GM08714 (cell line): ENCODE data around the gene RGS17.
"Not testable (repeated sequence)": the region's sequence is repeated elsewhere in the genome, so short reads cannot be mapped to it uniquely, and the experiment has no call there.

ENCODE experiments used
- H3K4me3 ChIP-seq: fragments of 200-500 bp; sonication (Bioruptor generic); 2 replicates; pipeline ENCODE4 v1.5.1; 2014; ENCODE audit warnings: mild to moderate bottlenecking, low read length, inconsistent platforms
- ZNF274 ChIP-seq: IDR thresholded peaks from 2 replicates; pipeline ENCODE4 v1.6.1; 2012; ENCODE audit warnings: mild to moderate bottlenecking, low read depth, low read length

Gene RGS17

GRCh38 chr6:153012856-153013255 lies 118.2 kb downstream of the RGS17 start:
- no peak overlapping the region for H3K4me3 ChIP-seq
- TF ChIP-seq ZNF274 = no peak

- peak overlapping the region; percentile 99 for H3K4me3 ChIP-seq
- no peak for TF ChIP-seq ZNF274
Observed at GRCh38 chr6:153003366-153003690, 127.8 kb downstream of the RGS17 start.

GRCh38 chr6:153002613-153003365 lies 128.3 kb downstream of the RGS17 start, which contains the start of gene MTRF1L:
Gene MTRF1L, minus strand, starts transcription at chr6:153002709. Its CDS starts 24 bp downstream, at chr6:153002685.
- peak within 1 kb of the TSS; percentile 99 for H3K4me3 ChIP-seq
- no peak for TF ChIP-seq ZNF274

GRCh38 chr6:153001767-153002612 lies 129.1 kb downstream of the RGS17 start:
- H3K4me3 ChIP-seq = peak overlapping the region; percentile 99
- no peak for TF ChIP-seq ZNF274

- peak overlapping the region; percentile 99 for H3K4me3 ChIP-seq
Observed at GRCh38 chr6:153000790-153001189, 130.3 kb downstream of the RGS17 start.

GRCh38 chr6:153000243-153000642 lies 130.8 kb downstream of the RGS17 start:
- no peak overlapping the region for H3K4me3 ChIP-seq
- TF ChIP-seq ZNF274 = no peak

- not testable (repeated sequence) for H3K4me3 ChIP-seq
Observed at GRCh38 chr6:152999538-152999937, 131.5 kb downstream of the RGS17 start.

- no peak overlapping the region for H3K4me3 ChIP-seq
- no peak for TF ChIP-seq ZNF274
Observed at GRCh38 chr6:152993847-152994246, 137.2 kb downstream of the RGS17 start.

- TF ChIP-seq ZNF274 = no peak
Observed at GRCh38 chr6:152993431-152993830, 137.7 kb downstream of the RGS17 start.

GRCh38 chr6:152986978-152987377 lies 144.1 kb downstream of the RGS17 start:
- H3K4me3 ChIP-seq = no peak overlapping the region
- no peak for TF ChIP-seq ZNF274

More at GRCh38 chr6:152993431-152993830, 137.7 kb downstream of the RGS17 start:
- no peak overlapping the region for H3K4me3 ChIP-seq

- peak overlapping the region; percentile 97 for H3K4me3 ChIP-seq
Observed at GRCh38 chr6:152985300-152985699, 145.8 kb downstream of the RGS17 start.

- peak overlapping the region; percentile 97 for H3K4me3 ChIP-seq
- TF ChIP-seq ZNF274 = no peak
Observed at GRCh38 chr6:152984513-152984872, 146.6 kb downstream of the RGS17 start.

- TF ChIP-seq ZNF274 = no peak
- peak overlapping the region; percentile 97 for H3K4me3 ChIP-seq
Observed at GRCh38 chr6:152983637-152984512, 147.2 kb downstream of the RGS17 start.

GRCh38 chr6:152982904-152983636 lies 148.0 kb downstream of the RGS17 start, which contains the start of gene FBXO5:
Gene FBXO5, minus strand, starts transcription at chr6:152983041. Its CDS starts 82 bp downstream, at chr6:152982959.
- no peak for TF ChIP-seq ZNF274
- peak within 1 kb of the TSS; percentile 97 for H3K4me3 ChIP-seq
